ENCODE data around the gene DLX1.
"Not testable (repeated sequence)": the region's sequence is repeated elsewhere in the genome, so short reads cannot be mapped to it uniquely, and the experiment has no call there.

Gene DLX1

DNA sequence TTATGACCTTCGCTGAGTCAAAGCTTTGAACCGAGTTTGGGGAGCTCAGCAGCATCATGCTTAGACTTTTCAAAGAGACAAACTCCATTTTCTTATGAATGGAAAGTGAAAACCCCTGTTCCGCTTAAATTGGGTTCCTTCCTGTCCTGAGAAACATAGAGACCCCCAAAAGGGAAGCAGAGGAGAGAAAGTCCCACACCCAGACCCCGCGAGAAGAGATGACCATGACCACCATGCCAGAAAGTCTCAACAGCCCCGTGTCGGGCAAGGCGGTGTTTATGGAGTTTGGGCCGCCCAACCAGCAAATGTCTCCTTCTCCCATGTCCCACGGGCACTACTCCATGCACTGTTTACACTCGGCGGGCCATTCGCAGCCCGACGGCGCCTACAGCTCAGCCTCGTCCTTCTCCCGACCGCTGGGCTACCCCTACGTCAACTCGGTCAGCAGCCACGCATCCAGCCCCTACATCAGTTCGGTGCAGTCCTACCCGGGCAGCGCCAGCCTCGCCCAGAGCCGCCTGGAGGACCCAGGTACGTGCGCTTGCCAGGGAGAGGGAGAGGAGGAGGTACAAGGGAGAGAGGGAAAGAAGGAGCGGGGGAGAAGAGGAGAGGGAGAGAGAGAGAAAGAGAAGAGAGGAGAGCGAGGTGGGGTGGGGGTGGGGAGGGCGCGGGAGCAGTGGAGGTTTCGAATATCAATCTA lies at the start of gene DLX1:
Gene DLX1 (plus strand): TSS at position 48 of the 700 bp plus-strand sequence. CDS start 171 bp downstream, at position 219.
- no peak for DNase-seq (ENCODE audit: low read depth)

DNA sequence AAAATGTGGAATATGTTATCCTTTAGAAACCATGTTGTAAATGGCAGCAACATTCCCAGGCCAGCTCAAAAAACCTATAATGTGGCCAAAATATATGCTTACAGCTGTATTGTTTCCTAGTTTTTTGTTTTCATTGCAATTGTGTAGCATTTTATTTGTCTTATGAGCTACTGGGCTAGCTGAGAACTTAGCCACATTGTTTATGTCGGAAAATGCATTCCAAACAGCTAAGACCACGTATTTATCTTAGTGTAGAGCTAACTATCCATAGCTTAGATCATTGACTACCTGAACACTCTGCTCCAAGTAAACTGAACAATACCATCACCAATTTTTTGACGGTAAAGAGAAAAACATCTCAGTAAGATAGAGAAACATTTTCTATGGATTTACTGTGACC lies 47.2 kb upstream of the DLX1 start:
- no peak for DNase-seq (ENCODE audit: low read depth)

DNA sequence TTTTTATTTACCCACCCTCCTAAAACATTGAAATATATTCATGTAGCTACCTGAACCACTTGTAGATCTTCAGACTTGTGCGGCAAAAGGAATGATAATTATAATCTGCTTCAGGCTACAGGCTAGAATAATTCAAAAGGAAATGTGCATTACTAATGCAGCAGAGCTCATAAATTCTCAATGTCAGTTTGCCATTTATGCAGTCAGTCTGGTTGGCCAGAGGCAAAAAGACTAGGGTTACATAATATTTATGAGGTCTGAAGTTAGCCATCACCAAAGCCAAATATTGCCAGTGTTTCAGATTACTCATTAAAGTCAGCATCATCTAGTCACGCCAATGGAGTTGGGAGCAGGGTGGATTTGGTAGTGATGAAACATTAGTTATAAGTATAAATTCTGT lies 46.7 kb upstream of the DLX1 start:
- DNase-seq (ENCODE audit: low read depth) = no peak

DNA sequence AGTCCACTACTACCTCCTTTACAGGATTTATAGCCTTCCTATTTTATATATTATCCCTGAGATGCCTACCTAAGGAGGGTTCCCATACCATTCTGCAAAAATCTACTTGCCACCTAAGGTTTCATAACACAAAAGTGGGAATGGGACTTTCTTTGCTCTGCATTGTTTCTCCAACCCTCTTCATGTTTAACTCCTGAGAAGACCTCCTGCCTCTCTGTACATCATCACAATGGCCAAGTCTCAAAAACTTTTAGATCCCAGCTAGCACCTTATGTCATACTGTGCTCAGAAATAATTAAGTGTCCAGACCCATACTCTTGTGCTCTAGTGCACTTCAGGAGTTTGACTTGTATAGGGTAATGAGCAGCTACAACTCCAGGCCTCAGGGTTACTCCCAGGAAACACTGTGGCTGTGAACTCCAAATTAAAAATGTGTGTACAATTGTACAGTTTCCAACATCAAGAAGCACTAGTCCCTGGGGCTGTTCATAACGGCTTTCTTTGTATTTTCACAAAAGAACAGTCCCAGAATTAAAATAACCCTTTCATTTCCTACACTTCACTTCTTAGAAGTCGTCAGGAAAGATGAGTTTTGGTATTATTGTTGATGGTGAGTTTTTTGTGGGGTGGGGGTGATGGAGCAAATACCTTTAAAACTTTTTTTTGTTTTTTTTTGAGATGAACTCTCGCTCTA lies 46.1 kb upstream of the DLX1 start:
- no peak for DNase-seq (ENCODE audit: low read depth)

DNA sequence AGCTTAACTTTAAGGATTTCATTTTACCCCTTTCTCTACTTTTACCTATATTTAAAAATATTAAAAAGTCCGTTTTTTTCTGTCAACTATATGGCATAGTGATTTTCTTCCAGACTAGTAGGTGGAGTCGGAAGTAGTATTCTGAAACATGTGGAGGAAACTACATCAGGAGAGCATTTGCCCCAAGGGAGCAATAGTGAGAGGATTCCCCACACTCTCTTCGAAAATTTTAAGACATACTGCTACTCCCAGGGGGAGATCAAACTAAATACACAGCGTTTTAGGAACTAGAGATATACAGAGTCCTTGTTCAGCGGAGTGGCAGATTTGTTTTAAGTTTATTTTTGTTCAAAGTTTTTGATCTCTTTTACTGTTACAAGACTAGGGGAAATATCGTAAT lies 45.0 kb upstream of the DLX1 start:
- no peak for DNase-seq (ENCODE audit: low read depth)

DNA sequence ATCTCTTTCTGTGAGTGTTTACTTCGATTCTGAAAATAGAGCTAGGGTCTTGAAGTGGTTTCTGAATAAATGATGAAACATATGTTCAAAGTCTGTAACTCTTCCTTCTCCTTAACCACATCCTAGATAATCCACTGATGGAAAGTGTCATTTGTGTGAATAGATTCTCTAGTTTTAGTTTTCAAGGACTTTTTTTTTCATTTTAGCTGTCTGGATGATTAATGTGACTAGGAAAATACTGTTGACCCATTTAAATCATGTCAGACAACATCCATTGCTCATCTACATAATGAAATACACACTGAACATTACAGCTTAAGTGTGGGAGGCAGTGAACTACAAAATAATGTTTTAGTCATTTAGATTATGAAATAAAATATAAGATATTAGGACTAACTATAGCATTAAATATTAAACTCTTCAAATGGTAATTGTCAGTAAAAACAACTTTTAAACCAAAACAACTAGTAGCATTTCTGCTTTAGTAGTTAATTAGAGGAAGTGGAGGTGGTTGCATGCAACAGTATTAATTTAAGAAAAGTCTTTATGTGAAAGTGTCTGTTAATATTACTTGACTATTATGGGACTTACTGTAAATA lies 39.1 kb upstream of the DLX1 start:
- DNase-seq (ENCODE audit: low read depth) = no peak

DNA sequence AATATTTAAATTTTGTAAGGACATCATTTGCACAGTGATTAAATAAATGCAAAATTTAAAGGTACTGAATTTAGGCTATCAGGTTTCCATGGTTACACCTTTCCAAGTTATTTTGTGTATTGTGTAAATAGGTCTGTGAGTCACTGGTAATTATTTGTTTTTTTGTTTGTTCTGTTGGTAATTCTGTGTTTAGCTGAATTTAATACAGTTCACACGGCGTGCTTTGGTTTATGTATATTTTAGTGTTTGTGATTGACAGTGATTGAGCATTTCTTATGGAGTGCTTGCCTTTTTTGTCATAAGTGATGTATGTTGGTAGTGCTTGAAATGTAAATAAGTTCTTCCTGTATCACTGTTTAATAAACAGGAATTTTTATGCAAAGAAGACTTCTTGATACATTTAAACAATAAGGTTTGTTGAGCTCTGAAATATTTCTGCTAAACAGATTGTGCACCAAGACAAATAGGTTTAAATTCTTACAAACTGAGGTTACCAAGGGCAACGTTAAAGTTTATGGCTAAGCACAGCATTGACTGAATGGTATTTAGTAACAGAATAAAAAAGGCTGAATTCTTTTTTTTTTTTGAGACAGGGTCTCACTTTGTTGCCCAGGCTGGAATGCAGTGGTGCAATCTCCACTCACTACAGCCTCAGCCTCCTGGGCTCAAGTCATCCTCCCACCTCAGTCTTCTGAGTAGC lies 38.3 kb upstream of the DLX1 start:
- DNase-seq (ENCODE audit: low read depth) = no peak

DNA sequence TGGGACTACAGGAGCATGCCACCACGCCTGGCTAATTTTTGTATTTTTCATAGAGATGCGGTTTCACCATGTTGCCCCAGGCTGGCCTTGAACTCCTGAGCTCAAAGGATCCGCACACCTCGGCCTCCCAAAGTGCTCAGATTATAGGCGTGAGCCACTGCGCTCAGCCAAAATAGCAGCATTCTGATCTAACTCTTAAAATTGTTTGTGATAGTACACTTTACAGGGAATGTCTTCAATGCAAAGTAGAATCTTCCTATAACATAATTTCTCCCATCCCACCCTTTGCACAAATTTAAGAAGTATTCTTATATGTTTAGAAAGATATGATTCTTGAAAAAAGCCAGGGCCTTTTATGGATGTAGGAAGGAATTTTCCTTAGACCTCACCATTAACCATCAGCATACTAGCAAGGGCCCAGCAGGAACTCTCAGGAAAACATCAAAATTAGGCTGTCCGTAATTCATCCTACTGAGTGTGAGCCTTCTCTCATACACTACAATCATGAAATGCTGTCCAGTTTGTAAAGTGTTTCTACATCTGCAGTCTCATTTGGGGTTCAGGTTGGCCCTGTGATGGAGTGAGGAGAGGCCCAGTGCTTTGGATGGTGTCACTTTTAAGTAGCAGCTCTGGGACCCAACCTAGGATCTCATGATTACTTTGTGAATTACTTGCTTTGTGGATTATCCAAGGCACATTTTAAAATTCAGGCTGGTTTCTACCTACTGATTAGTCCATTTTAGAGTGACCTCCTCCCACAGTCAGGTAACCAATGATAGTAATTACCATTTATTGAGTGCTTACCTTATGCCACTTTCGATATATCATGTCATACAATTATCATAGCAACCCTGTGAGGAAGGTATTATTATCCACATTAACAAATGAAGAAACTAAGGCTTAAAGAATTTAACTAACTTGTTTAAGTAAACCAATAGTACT lies 37.5 kb upstream of the DLX1 start:
- no peak for DNase-seq (ENCODE audit: low read depth)

DNA sequence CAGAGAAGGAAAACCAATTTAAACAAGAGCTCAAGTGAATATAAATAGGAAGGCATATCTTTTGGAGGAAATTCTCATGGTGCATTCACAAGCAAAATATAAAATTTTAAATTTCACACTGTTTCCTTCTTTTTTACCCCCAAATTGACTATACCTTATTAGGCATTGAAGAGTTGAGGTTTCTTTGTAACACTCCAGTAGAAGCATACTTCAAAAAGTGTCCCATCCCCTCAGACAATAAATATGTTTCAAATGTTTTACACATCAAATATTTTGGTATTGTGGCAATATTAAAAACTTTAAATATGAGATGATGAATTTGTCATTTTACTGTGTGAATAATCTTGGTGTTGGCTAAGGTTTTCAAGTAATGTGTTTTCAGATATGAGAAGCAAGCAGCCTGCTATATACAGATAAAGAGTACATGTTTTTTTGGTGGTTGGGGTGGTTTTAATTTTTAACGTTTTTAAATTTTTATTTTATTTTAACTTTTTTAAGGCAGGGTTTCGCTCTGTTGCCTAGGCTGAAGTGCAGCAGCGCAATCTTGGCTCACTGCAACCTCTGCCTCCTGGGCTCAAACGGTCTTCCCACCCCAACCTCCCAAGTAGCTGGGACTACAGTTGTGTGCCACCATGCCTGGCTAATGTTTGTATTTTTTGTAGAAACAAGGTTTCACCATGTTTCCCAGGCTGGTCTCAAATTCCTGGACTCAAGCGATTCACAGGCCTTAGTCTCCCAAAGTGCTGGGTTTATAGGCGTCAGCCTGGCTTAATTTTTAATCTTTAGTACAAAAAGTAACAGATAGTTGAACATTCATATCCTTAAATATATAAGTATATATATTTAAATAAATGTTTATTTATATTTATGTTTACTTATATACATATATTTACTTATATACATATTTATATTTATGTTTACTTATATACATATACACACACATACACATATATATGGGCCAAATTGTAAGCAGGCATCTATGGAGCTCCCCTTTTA lies 36.5 kb upstream of the DLX1 start:
- DNase-seq (ENCODE audit: low read depth) = no peak

DNA sequence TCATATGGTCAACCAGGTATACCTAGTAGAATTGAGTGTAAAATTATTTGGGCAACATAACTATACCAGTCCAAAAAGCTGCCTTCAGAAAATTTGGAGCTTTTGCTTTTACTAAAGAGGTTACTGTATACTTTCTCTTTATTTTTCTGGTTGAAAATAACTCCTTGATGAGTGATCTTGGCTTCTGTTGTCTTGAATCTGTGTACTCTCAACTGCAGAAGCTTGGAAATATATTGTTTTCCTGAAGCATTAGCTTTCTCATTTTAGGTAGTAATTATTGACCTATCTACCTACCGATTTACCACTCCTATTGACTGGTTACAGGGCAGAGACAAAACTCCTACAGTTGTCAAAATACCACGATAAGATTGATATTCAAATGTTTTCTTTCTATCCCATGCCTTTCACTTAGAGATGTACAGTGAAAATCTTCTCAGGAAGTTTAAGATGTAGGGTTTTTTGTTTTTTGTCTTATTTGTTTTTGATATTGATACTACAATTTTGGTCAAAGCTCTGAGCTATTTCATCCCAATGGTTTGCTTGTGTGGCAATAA lies 35.7 kb upstream of the DLX1 start:
- DNase-seq (ENCODE audit: low read depth) = no peak

DNA sequence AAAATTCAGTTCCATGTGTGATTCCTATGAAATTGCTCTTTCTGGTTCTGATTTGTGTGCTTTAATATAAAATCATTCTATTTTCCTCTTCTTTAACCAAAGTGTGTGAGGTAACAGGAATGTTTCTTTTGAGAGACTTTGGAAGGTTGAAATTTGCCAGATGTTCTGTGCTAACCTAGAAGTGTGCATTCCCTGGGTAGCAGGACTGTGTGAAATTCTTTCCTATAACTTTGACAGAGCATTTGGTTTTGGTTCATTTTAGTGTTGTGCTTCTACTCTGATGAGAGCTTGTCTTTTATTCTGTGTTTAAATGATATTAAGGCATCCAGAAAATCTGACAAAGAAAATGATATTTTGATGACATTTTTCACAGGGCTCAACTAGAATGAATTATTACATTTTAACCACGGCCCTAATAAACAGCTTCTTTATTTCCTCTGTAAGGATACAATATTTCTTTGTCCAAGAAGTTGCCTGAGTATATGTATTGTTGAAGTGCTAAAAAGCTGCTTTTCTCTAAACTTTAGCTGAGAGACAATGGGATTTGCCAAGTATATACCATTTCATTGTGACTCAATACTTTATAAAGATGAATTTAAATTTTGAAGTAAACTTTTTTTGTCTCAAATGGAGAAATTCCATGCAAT lies 34.7 kb upstream of the DLX1 start:
- DNase-seq (ENCODE audit: low read depth) = no peak

DNA sequence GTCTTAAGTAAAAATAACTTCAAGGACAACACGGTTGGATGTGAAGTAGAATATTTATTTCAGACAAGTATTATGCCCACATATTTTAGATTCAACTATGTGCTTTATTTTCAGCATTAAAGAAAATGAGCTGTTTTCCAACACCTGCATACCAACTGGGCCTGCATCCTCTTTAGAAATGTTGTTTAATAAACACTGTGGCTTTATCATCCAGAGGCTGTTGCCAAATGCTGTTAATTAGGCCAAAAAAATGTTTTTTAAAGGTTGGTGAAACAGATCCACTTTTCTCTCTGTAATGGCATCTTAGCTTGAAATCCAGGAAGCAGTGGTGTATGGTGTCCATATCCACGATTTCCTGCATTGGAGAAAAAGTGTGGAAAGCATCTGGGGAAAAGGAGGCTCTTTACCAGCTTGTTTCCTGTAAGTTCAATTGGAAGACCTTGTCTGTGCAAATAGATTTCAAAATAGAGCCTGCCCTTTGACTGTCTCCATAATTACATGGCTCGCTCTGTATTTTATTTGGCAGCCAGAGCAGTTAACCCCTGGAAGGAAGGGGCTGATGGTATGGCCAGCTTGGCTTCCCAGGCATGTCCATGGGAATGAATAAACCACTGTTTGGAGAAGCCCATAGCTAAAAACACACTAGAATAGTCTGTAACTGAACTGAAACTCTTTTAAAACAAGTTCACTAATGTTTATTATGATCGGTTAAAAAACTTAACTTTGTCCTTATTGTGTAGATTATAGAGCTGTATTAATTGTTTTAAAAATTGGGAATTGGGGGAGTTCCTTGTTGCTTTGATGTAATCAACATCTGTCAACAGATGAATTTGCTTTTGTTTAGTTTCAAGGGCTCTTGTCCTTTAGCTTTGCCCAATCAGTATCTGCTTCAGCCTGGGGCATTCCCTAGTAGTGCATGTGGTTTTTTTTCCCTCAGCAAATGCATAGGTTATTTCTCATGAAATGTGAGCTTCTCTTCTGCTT lies 33.0 kb upstream of the DLX1 start:
- no peak for DNase-seq (ENCODE audit: low read depth)

DNA sequence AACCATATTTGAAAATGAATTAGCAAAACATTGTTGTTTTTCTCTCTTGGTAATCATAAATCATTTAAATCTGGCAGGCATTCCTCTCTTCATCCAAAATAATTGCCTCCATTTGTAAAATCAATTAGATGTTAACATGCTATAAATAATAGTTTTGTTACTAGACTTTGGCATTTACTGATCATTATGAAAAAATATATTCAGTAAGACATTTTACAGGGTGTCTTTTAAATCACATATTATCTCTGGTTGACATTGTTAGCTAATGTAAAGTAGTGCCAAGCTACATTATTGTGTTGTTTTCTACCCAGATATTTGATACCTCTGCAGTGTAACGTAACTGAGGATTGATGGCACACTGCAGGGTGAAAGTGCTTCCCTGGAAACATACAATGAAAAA lies 31.8 kb upstream of the DLX1 start:
- no peak for DNase-seq (ENCODE audit: low read depth)

DNA sequence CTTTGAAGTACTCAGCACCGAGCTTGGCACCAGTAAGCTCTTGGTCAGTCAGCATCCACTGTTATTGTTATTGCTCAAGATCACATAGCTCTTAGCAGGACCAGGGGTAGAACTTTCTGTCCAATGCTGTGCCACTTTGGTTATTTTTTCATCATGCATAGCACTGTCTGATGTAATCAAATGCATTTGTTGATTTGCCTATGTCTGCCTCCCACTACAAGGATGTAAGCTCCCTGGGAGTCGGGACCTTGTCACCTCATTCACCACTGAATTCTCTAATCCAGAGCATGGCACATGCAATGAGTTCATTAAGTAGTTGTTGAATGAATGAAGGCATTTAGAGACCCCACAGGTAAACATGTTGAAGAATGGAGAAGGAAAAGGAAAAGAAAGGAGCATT lies 29.0 kb upstream of the DLX1 start:
- no peak for DNase-seq (ENCODE audit: low read depth)

DNA sequence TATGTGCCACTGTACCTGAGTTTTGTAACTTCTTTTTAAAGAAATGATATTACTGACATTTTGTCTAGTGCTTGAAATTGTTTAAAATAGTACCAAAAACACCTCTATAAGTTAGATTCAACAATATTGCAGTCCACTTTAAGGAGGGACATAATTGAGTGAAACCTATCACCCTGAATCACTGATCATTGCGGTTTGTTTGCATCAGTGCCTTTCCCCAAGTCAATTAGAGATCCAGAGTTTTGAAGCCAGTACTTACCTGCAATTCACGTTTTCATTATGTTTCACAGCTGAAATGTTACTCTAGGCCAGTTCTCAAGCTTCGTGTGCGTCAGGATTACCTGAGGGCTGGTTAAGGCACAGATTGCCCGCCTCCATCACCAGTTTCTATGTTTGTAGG lies 26.6 kb upstream of the DLX1 start:
- no peak for DNase-seq (ENCODE audit: low read depth)

DNA sequence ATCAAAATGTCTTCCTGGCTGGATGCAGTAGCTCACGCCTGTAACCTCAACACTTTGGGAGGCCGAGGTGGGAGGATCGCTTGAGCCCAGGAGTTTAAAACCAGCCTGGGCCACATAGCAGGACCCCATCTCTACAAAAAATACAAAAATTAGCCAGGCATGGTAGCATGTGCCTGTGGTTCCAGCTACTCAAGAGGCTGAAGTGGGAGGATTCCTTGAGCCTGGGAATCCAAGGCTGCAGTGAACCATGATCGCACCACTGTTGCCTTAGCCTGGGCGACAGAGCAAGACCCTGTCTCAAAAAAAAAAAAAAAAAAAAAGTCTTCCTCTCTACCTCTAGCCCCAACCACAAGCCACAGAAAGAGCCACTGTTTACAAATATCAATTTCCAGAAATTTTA lies 25.2 kb upstream of the DLX1 start:
- not testable (repeated sequence) for DNase-seq (ENCODE audit: low read depth)

DNA sequence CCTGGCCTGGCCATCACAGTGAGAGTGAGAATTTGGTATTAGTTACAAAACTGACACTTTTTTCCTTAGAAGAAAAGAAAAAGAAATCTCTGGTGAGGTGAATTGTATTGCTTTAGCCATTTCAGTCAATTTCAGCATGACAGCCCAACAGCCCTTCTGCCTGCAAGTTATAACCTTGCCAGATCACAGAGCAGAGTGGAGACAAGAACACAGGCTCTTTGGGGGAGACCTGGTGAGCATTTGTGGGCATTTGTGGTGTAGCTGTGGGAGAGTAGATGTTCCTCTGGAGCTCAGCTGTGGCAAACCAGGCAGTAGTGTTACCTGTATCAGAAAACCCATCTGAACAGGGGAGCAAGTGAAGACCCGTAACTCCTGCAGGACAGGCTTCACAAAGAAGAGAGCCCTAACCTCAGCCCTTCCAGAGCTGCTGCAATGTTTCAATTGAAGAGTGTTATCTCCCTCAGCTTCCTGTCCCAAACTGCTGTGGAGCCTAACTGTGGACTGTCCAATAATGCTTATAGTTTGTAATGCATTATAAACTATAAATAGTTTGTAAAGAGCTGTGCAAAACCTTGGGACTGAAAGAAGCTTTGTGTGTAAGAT lies 22.8 kb upstream of the DLX1 start:
- no peak for DNase-seq (ENCODE audit: low read depth)

DNA sequence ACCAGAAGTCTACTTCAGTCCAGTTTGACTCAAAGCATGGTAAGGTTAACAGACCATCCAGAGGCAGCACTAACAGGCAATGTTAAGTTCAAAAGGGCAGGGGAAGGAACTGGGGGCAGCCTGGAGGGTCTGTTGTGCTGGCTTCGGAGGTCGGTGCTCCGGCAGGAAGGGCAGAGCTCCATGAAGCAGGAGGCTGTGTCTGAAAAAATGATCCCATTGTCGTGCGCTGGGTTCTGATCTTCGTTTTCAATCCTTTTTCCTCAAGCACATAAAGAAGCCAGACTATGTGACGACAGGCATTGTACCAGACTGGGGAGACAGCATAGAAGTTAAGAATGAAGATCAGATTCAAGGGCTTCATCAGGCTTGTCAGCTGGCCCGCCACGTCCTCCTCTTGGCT lies 21.9 kb upstream of the DLX1 start:
- no peak for DNase-seq (ENCODE audit: low read depth)
